CD14-positive monocyte (primary cell): ENCODE results near the gene TRAPPC3. TPM values are rescaled to one million over a fixed set of nuclear protein-coding genes. Genes with fewer than 3 reads are reported as not detected.

Source experiments
- DNase-seq, 3 donors: peaks; one replicate each; pipeline ENCODE4 v3.0.0-alpha.2; 2011 to 2022
- H2AFZ ChIP-seq: 2 replicates; pipeline ENCODE4 v1.6.0; 2012; ENCODE audit warnings: mild to moderate bottlenecking, low read depth, low read length, inconsistent platforms; ENCODE audit not compliant: insufficient read depth, poor library complexity, severe bottlenecking
- H3K27ac ChIP-seq, 2 donors: 1 replicate in 1 of 2; 2 replicates in 1 of 2; pipeline ENCODE4 v1.5.1; 2012 to 2013; ENCODE audit warnings: low read length in 2 of 2, control low read depth in 1 of 2, inconsistent platforms in 1 of 2, low read depth in 1 of 2, mild to moderate bottlenecking in 1 of 2
- H3K27me3 ChIP-seq, 2 donors: one replicate each; pipeline versions ENCODE4 v1.6.0 to v1.6.1; 2011 to 2013; ENCODE audit warnings: low read length in 2 of 2; ENCODE audit not compliant: control insufficient read depth in 2 of 2, insufficient read depth in 2 of 2
- H3K36me3 ChIP-seq, 2 donors: replicated peaks in 1 of 2; 1 replicate in 1 of 2; 2 replicates in 1 of 2; pipeline versions ENCODE4 v1.5.1 to v1.6.1; 2012 to 2013; ENCODE audit warnings: low read length in 2 of 2, control low read depth in 1 of 2, inconsistent platforms in 1 of 2, mild to moderate bottlenecking in 1 of 2; ENCODE audit not compliant: insufficient read depth in 2 of 2, control insufficient read depth in 1 of 2
- H3K4me1 ChIP-seq, 2 donors: 1 replicate in 1 of 2; 2 replicates in 1 of 2; pipeline versions ENCODE4 v1.5.1 to v1.6.1; 2012 to 2013; ENCODE audit warnings: low read length in 2 of 2, control low read depth in 1 of 2, inconsistent platforms in 1 of 2, mild to moderate bottlenecking in 1 of 2, moderate library complexity in 1 of 2; ENCODE audit not compliant: insufficient read depth in 2 of 2, control insufficient read depth in 1 of 2
- H3K4me2 ChIP-seq: replicated peaks from 2 replicates; pipeline ENCODE3; 2012; ENCODE audit warnings: low read length, moderate library complexity, mild to moderate bottlenecking; ENCODE audit not compliant: poor library complexity, severe bottlenecking; ENCODE audit errors: extremely low read depth
- H3K4me3 ChIP-seq, 3 experiments: fragments of 200-600 bp in 1 of 3; sonication (generic) in 1 of 3; replicated peaks in 1 of 3; 1 replicate in 2 of 3; 2 replicates in 1 of 3; pipeline ENCODE4 v1.5.1; 2011 to 2013; ENCODE audit warnings: low read length in 3 of 3, mild to moderate bottlenecking in 3 of 3, control low read depth in 2 of 3, low read depth in 2 of 3, inconsistent platforms in 1 of 3, moderate library complexity in 1 of 3
- H3K79me2 ChIP-seq: 2 replicates; pipeline ENCODE4 v1.6.0; 2012; ENCODE audit warnings: mild to moderate bottlenecking, control low read depth, inconsistent platforms, low read length, moderate library complexity; ENCODE audit not compliant: insufficient read depth
- H3K9ac ChIP-seq: 2 replicates; pipeline ENCODE4 v1.6.0; 2017; ENCODE audit warnings: low read length, mild to moderate bottlenecking; ENCODE audit not compliant: insufficient read depth, poor library complexity, severe bottlenecking
- H3K9me3 ChIP-seq, 2 donors: replicated peaks in 1 of 2; 1 replicate in 1 of 2; 2 replicates in 1 of 2; pipeline versions ENCODE4 v1.5.1 to v1.6.1; 2012 to 2013; ENCODE audit warnings: low read length in 2 of 2, control low read depth in 1 of 2; ENCODE audit not compliant: control insufficient read depth in 1 of 2, insufficient read depth in 1 of 2
- H4K20me1 ChIP-seq: 2 replicates; pipeline ENCODE4 v1.6.0; 2012; ENCODE audit warnings: mild to moderate bottlenecking, low read length, control low read depth, moderate library complexity; ENCODE audit not compliant: insufficient read depth
- H3K27ac Mint-ChIP-seq, 7 donors: one replicate each; pipeline ENCODE4 v1.8.0; 2020; ENCODE audit warnings: mild to moderate bottlenecking in 7 of 7, mixed read lengths in 7 of 7, moderate library complexity in 6 of 7, inconsistent platforms in 2 of 7
- H3K27me3 Mint-ChIP-seq, 3 donors: one replicate each; pipeline ENCODE4 v1.8.0; 2021 to 2022; ENCODE audit warnings: low read depth in 3 of 3, mild to moderate bottlenecking in 3 of 3, mixed read lengths in 3 of 3, moderate library complexity in 3 of 3, inconsistent platforms in 1 of 3
- H3K36me3 Mint-ChIP-seq, 2 donors: one replicate each; pipeline ENCODE4 v1.8.0; 2020; ENCODE audit warnings: mixed read lengths in 2 of 2, inconsistent platforms in 1 of 2, mild to moderate bottlenecking in 1 of 2
- H3K4me1 Mint-ChIP-seq: one replicate; pipeline ENCODE4 v1.8.0; 2020; ENCODE audit warnings: mild to moderate bottlenecking, mixed read lengths
- H3K4me3 Mint-ChIP-seq, 2 donors: one replicate each; pipeline ENCODE4 v1.8.0; 2020; ENCODE audit warnings: mild to moderate bottlenecking in 2 of 2, mixed read lengths in 2 of 2, moderate library complexity in 1 of 2
- H3K9me3 Mint-ChIP-seq, 7 donors: one replicate each; pipeline ENCODE4 v1.8.0; 2020 to 2022; ENCODE audit warnings: mixed read lengths in 7 of 7, mild to moderate bottlenecking in 6 of 7, moderate library complexity in 6 of 7, inconsistent platforms in 2 of 7
- CTCF ChIP-seq: fragments of 200-600 bp; IDR thresholded peaks from one replicate; pipeline ENCODE4 v1.8.0; 2022; ENCODE audit warnings: antibody characterized with exemption, mild to moderate bottlenecking
- WGBS: methylation state at CpG from one replicate; pipeline ENCODE4 v1.1.5; 2013; ENCODE audit warnings: missing lambda C conversion rate; ENCODE audit not compliant: insufficient coverage; 5-methylcytosine and 5-hydroxymethylcytosine counted together
- intact Hi-C, 2 donors: fragments of 100-400 bp; cut with micrococcal nuclease; formaldehyde crosslinking; loops; one replicate each; pipeline versions ENCODE4 v1.15.0 to v1.15.1; 2023
- polyA plus RNA-seq, 3 donors: library from polyadenylated mRNA; depleted of rRNA in 1 of 3; unstranded in 2 of 3; stranded (reverse) in 1 of 3; fragments of 300-500 nt in 2 of 3; fragments of >200 nt in 1 of 3; fragmentation: Illumina TruSeq in 2 of 3; gene quantifications; 1 replicate in 2 of 3; 2 replicates in 1 of 3; pipeline ENCODE4 v1.2.3, GENCODE V29; 2012 to 2021

The TRAPPC3 gene
- polyA plus RNA-seq, 3 donors, result 61.1 to 136 (median 125) TPM

- Mint-ChIP-seq H3K27me3 (peaks cover 0 to 2% (median 2%) of the 10 kb centered on the region in 3 donors), H3K27ac (peak overlapping the region; percentile 96 to 99 (median 98)), H3K36me3 (peaks cover 40% of the 10 kb centered on the region in 2 donors), H3K4me3 (peak overlapping the region; percentile 84 to 91), H3K4me1 (peaks cover 71% of the 10 kb centered on the region), H3K9me3 (peaks cover 0 to 3% (median 0%) of the 10 kb centered on the region in 7 donors)
- WGBS, result 0% methylated on average over 7 of the region's 12 CpGs
- intact Hi-C loops, result no loop called here
- Histone ChIP-seq H3K27me3 (no peaks in the 10 kb centered on the region), H3K36me3 (peaks cover 4 to 12% of the 10 kb centered on the region in 2 donors), H3K4me2 (peak overlapping the region; percentile 82), H2AFZ (peak overlapping the region; percentile 26), H3K79me2 (peaks cover 100% of the 10 kb centered on the region), H3K4me1 (peaks cover 58 to 67% of the 10 kb centered on the region in 2 donors), H3K27ac (peak overlapping the region; percentile 88 to 97), H3K4me3 (peak overlapping the region; percentile 20 to 76 (median 44)), H4K20me1 (peaks cover 91% of the 10 kb centered on the region), H3K9ac (peak overlapping the region; percentile 61), H3K9me3 (no peaks in the 10 kb centered on the region)
- TF ChIP-seq CTCF, result no peak
- peak; percentile 73 to 79 (median 75) for DNase-seq
Measured at GRCh38 chr1:36160949-36161485, 11.7 kb upstream of the TRAPPC3 start.

GRCh38 chr1:36160388-36160948, 11.2 kb upstream of the TRAPPC3 start:
- Mint-ChIP-seq H3K9me3 (peaks cover 0 to 3% (median 0%) of the 10 kb centered on the region in 7 donors), H3K27me3 (peaks cover 0 to 2% (median 2%) of the 10 kb centered on the region in 3 donors), H3K36me3 (peaks cover 37 to 40% of the 10 kb centered on the region in 2 donors), H3K27ac (peak overlapping the region; percentile 96 to 99 (median 98)), H3K4me1 (peaks cover 67% of the 10 kb centered on the region), H3K4me3 (peak overlapping the region; percentile 84 to 91)
- peak overlapping the region in 2 of 3 experiments; percentile 44 to 76 for H3K4me3 ChIP-seq
- peak overlapping the region; percentile 88 to 97 for H3K27ac ChIP-seq
- H3K4me2 ChIP-seq, result peak overlapping the region; percentile 82
- peaks cover 58 to 64% of the 10 kb centered on the region in 2 donors for H3K4me1 ChIP-seq
- H3K9ac ChIP-seq, result peak overlapping the region; percentile 61
- H2AFZ ChIP-seq, result no peak overlapping the region
- H3K9me3 ChIP-seq, result no peaks in the 10 kb centered on the region
- no peaks in the 10 kb centered on the region for H3K27me3 ChIP-seq
- DNase-seq, result no peak
- peaks cover 85% of the 10 kb centered on the region for H4K20me1 ChIP-seq
- TF ChIP-seq CTCF, result no peak
- H3K79me2 ChIP-seq, result peaks cover 97% of the 10 kb centered on the region
- WGBS, result 54% methylated on average over 2 of the region's 4 CpGs
- peaks cover 4 to 12% of the 10 kb centered on the region in 2 donors for H3K36me3 ChIP-seq
- intact Hi-C loops, result no loop called here
